NT2/D1 (cell line): ENCODE measurements around the gene MEGF10.
"Not testable (repeated sequence)": the region's sequence is repeated elsewhere in the genome, so short reads cannot be mapped to it uniquely, and the experiment has no call there.

Experiments used
- DNase-seq: peaks from one replicate; pipeline ENCODE4 v3.0.0-alpha.2; 2011; ENCODE audit warnings: low read depth, low spot score
- H3K27me3 ChIP-seq: 2 replicates; pipeline ENCODE4 v1.6.0; 2011; ENCODE audit warnings: mild to moderate bottlenecking; ENCODE audit not compliant: insufficient read length, insufficient read depth
- H3K36me3 ChIP-seq: 2 replicates; pipeline ENCODE4 v1.6.1; 2011; ENCODE audit warnings: mild to moderate bottlenecking, low read length, mixed read lengths; ENCODE audit not compliant: insufficient read depth, insufficient read length
- H3K4me1 ChIP-seq: 2 replicates; pipeline ENCODE4 v1.5.1; 2011; ENCODE audit not compliant: insufficient read depth, insufficient read length
- H3K4me3 ChIP-seq: 2 replicates; pipeline ENCODE4 v1.5.1; 2011; ENCODE audit warnings: low read depth; ENCODE audit not compliant: insufficient read length
- H3K9ac ChIP-seq: 2 replicates; pipeline ENCODE4 v1.6.0; 2011; ENCODE audit warnings: low read depth; ENCODE audit not compliant: insufficient read length
- H3K9me3 ChIP-seq: 2 replicates; pipeline ENCODE4 v1.5.1; 2011; ENCODE audit warnings: mild to moderate bottlenecking, low read length; ENCODE audit not compliant: insufficient read depth
- SUZ12 ChIP-seq: IDR thresholded peaks from 2 replicates; pipeline ENCODE4 v1.6.1; 2011; ENCODE audit not compliant: insufficient read length, insufficient read depth; ENCODE audit errors: extremely low read depth
- YY1 ChIP-seq: IDR thresholded peaks from 2 replicates; pipeline ENCODE4 v1.6.1; 2011; ENCODE audit not compliant: insufficient read length, insufficient read depth
- ZNF274 ChIP-seq: IDR thresholded peaks from 2 replicates; pipeline ENCODE4 v1.6.1; 2011; ENCODE audit warnings: mild to moderate bottlenecking, low read depth, low read length

The MEGF10 gene

GRCh38 chr5:127294829-127295228 is 4.2 kb downstream of the MEGF10 start:
- Histone ChIP-seq H3K27me3 (peaks cover 7% of the 10 kb centered on the region), H3K4me3 (no peak overlapping the region), H3K4me1 (no peaks in the 10 kb centered on the region), H3K9me3 (no peaks in the 10 kb centered on the region), H3K36me3 (no peaks in the 10 kb centered on the region), H3K9ac (no peak overlapping the region)
- no peak for TF ChIP-seq ZNF274
- TF ChIP-seq SUZ12 = no peak
- no peak for TF ChIP-seq YY1
- no peak for DNase-seq

- H3K4me1 ChIP-seq = no peaks in the 10 kb centered on the region
- H3K27me3 ChIP-seq = peaks cover 7% of the 10 kb centered on the region
- H3K9ac ChIP-seq = no peak overlapping the region
- TF ChIP-seq SUZ12 (no peak), YY1 (no peak), ZNF274 (no peak)
- H3K36me3 ChIP-seq = no peaks in the 10 kb centered on the region
- H3K9me3 ChIP-seq = no peaks in the 10 kb centered on the region
- no peak overlapping the region for H3K4me3 ChIP-seq
- DNase-seq = no peak
Measured at GRCh38 chr5:127295454-127295853, 4.9 kb downstream of the MEGF10 start.

- Histone ChIP-seq H3K36me3 (no peaks in the 10 kb centered on the region), H3K27me3 (peaks cover 7% of the 10 kb centered on the region), H3K4me1 (no peaks in the 10 kb centered on the region), H3K9ac (no peak overlapping the region), H3K9me3 (no peaks in the 10 kb centered on the region), H3K4me3 (no peak overlapping the region)
- TF ChIP-seq SUZ12 (no peak), ZNF274 (no peak), YY1 (no peak)
- DNase-seq = no peak
Measured at GRCh38 chr5:127296321-127296720, 5.7 kb downstream of the MEGF10 start.

GRCh38 chr5:127296894-127297293 is 6.3 kb downstream of the MEGF10 start:
- H3K4me1 ChIP-seq, H3K4me3 ChIP-seq, H3K9ac ChIP-seq, H3K36me3 ChIP-seq, DNase-seq, H3K9me3 ChIP-seq, H3K27me3 ChIP-seq: not testable (repeated sequence)

GRCh38 chr5:127297348-127298035 is 6.9 kb downstream of the MEGF10 start:
- Histone ChIP-seq H3K9me3 (no peaks in the 10 kb centered on the region), H3K27me3 (no peaks in the 10 kb centered on the region), H3K4me1 (no peaks in the 10 kb centered on the region), H3K4me3 (no peak overlapping the region), H3K36me3 (no peaks in the 10 kb centered on the region), H3K9ac (no peak overlapping the region)
- no peak for DNase-seq
- TF ChIP-seq YY1 (no peak), ZNF274 (no peak), SUZ12 (no peak)

- DNase-seq = no peak
- no peaks in the 10 kb centered on the region for H3K27me3 ChIP-seq
- H3K9me3 ChIP-seq = no peaks in the 10 kb centered on the region
- no peak overlapping the region for H3K9ac ChIP-seq
- TF ChIP-seq ZNF274 (no peak), YY1 (no peak), SUZ12 (no peak)
- H3K4me1 ChIP-seq = no peaks in the 10 kb centered on the region
- no peak overlapping the region for H3K4me3 ChIP-seq
- H3K36me3 ChIP-seq = no peaks in the 10 kb centered on the region
Measured at GRCh38 chr5:127298036-127298429, 7.4 kb downstream of the MEGF10 start.

GRCh38 chr5:127298656-127299055 is 8.1 kb downstream of the MEGF10 start:
- TF ChIP-seq ZNF274 (no peak), SUZ12 (no peak), YY1 (no peak)
- H3K9ac ChIP-seq = no peak overlapping the region
- no peaks in the 10 kb centered on the region for H3K36me3 ChIP-seq
- H3K27me3 ChIP-seq = no peaks in the 10 kb centered on the region
- H3K4me3 ChIP-seq = no peak overlapping the region
- H3K4me1 ChIP-seq = no peaks in the 10 kb centered on the region
- no peaks in the 10 kb centered on the region for H3K9me3 ChIP-seq
- no peak for DNase-seq
